Peyer's patch (tissue), 4 donors: ENCODE results near the gene MTFR2.

Experiments
- CTCF ChIP-seq, 6 experiments: fragments of 450-650 bp in 4 of 6; fragments of 200-600 bp in 2 of 6; sonication (generic) in 1 of 6; IDR thresholded peaks; one replicate each; pipeline ENCODE4 v1.5.1; 2017 to 2019; ENCODE audit warnings: antibody characterized with exemption in 6 of 6, mild to moderate bottlenecking in 3 of 6, moderate library complexity in 1 of 6
- POLR2A ChIP-seq, 2 donors: fragments of 450-650 bp; IDR thresholded peaks; one replicate each; pipeline ENCODE4 v1.5.1; 2017; ENCODE audit warnings: antibody characterized with exemption in 2 of 2, mild to moderate bottlenecking in 2 of 2, moderate library complexity in 2 of 2

GRCh38 chr6:136226027-136226673, 24.0 kb downstream of the MTFR2 start:
- TF ChIP-seq CTCF (IDR thresholded peaks at IDR 0.05) (peak; percentile 97 to 100 (median 100)), POLR2A (IDR thresholded peaks at IDR 0.05) (no peak)
